ENCODE results near the gene DNASE1. TPM values are rescaled to one million over a fixed set of nuclear protein-coding genes. Genes with fewer than 3 reads are reported as not detected.

The DNASE1 gene
- total and polyA plus RNA-seq, 9 of the 15 experiments (the other 6 are each of a cell fraction or from before 2014, with no cell fraction given), result 0.53 to 10.1 (median 5.9) TPM

DNA sequence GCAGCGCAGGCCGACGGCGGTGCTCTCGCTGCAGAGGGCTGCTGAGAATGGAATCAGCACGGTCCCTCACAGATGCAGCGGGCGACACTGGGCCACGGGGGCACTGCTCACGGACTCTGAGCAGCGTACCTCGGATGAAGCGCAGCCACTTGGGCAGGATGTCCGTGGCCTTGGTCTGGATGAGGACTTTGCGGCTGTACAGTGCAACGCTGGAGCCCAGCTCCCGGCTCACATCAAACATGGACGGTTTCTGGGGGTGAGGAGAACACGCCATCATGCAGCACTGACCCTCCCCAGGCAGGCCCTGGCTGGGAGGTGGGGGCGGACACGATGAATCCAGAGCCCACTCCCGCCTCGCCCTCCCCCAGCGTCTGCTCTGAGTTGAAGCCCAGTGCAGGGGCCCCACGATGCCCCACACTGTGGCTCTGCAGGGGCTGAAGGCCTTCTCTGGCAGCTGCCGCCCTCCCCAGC, 18.1 kb downstream of the DNASE1 start:
- Histone ChIP-seq H3K9ac (ENCODE audit: insufficient read depth in 1 of 2, low read depth in 2 of 2, low read length in 2 of 2) (no peak overlapping the region), H4K20me1 (replicated peaks; ENCODE audit: control insufficient read depth, insufficient read depth, low read length) (peaks cover 2% of the 10 kb centered on the region; the same call in 1 of the 2 replicates), H3K36me3 (ENCODE audit: control insufficient read depth, insufficient read depth, low read length) (peaks cover 90% of the 10 kb centered on the region; the same call in 2 of the 3 replicates), H3K27ac (ENCODE audit: extremely low read depth, low read depth, low read length) (no peak overlapping the region), H3K27me3 (ENCODE audit: control insufficient read depth in 2 of 2, insufficient read depth in 2 of 2, low read length in 2 of 2) (no peaks in the 10 kb centered on the region), H3K4me1 (replicated peaks in 1 of 2; ENCODE audit: control insufficient read depth in 2 of 2, insufficient read depth in 2 of 2, low read length in 2 of 2) (peaks cover 0 to 6% of the 10 kb centered on the region in 2 experiments; a peak in 1 of 5 replicates), H3K9me3 (replicated peaks; ENCODE audit: control insufficient read depth, insufficient read depth, low read depth, low read length) (no peaks in the 10 kb centered on the region), H2AFZ (ENCODE audit: low read depth, low read length) (no peak overlapping the region), H3K79me2 (ENCODE audit: control insufficient read depth, insufficient read depth, low read length) (no peaks in the 10 kb centered on the region), H3K4me3 (no peak overlapping the region), H3K4me2 (ENCODE audit: insufficient read depth, low read length) (no peak overlapping the region), H3K9me1 (ENCODE audit: control insufficient read depth, insufficient read depth, low read length) (no peaks in the 10 kb centered on the region)
- CTCF ChIA-PET (ENCODE audit: low intra/inter-chr PET ratio), result no interaction called here
- WGBS (ENCODE audit: insufficient coverage, low coverage, missing lambda C conversion rate), result 94% methylated on average over 18 of the region's 26 CpGs
- no peak for ATAC-seq
- POLR2A ChIA-PET, result interaction anchor here (1.2 kb wide), 1 partner anchor 16 kb away, joined by 4 read pairs; no protein-coding TSS in a partner anchor
- in situ Hi-C loops (cut with MboI), result no loop called here
- no TSS peak for BruUV-seq (replicated peaks)
- no peak for DNase-seq (ENCODE audit: extremely low read depth in 1 of 4, low spot score in 3 of 4)
- no peak for FAIRE-seq
- TF ChIP-seq CHCHD3 (CRISPR knock-in tag; IDR thresholded peaks at IDR 0.05) (no peak), POLR2G (IDR thresholded peaks at IDR 0.05; ENCODE audit: low read depth, low read length) (peak; percentile 57; the same call in 1 of the 2 replicates), NFIX (CRISPR knock-in tag; IDR thresholded peaks at IDR 0.05; ENCODE audit: low read depth) (no peak), SAFB2 (IDR thresholded peaks at IDR 0.05; ENCODE audit: borderline replicate concordance, low read depth, low read length, severe bottlenecking) (no peak), RBM22 (IDR thresholded peaks at IDR 0.05; ENCODE audit: low read depth, low read length, poor library complexity, severe bottlenecking) (peak; percentile 81)
- intact Hi-C loops (cut with micrococcal nuclease), result no loop called here

DNA sequence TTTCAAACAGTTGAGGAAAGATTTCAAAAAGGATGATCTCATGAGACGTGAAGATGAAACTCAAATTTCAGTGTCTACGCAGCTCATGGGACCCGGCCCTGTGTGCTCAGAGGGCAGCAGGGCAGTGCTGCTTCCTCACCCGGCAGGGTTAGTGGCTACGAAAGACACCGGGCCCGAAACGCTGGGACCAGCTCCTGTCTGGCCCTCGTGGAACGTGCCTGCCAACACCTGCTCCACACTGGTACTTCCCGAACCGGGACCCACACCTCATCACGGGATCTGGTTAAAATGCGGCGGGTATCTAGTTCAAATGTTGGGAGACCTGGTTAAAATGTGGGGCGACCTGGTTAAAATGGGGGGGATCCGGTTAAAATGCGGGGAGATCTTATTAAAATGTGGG, 18.7 kb downstream of the DNASE1 start:
- 91% methylated on average over 13 of the region's 18 CpGs for WGBS (ENCODE audit: insufficient coverage, low coverage, missing lambda C conversion rate)
- DNase-seq (ENCODE audit: extremely low read depth in 1 of 4, low spot score in 3 of 4) (no peak), FAIRE-seq (no peak), ATAC-seq (no peak)
- no peaks in the 10 kb centered on the region for H3K27me3 ChIP-seq (ENCODE audit: control insufficient read depth in 2 of 2, insufficient read depth in 2 of 2, low read length in 2 of 2)
- no peaks in the 10 kb centered on the region for H3K9me3 ChIP-seq (replicated peaks; ENCODE audit: control insufficient read depth, insufficient read depth, low read depth, low read length)
- no peak overlapping the region for H3K27ac ChIP-seq (ENCODE audit: extremely low read depth, low read depth, low read length)
- H3K9ac ChIP-seq (ENCODE audit: insufficient read depth in 1 of 2, low read depth in 2 of 2, low read length in 2 of 2), result no peak overlapping the region
- no peak overlapping the region for H3K4me2 ChIP-seq (ENCODE audit: insufficient read depth, low read length)
- BruUV-seq (replicated peaks), result no TSS peak
- H3K4me3 ChIP-seq, result no peak overlapping the region
- H2AFZ ChIP-seq (ENCODE audit: low read depth, low read length), result no peak overlapping the region
- CTCF ChIA-PET (ENCODE audit: low intra/inter-chr PET ratio), result no interaction called here
- peaks cover 2% of the 10 kb centered on the region; the same call in 1 of the 2 replicates for H4K20me1 ChIP-seq (replicated peaks; ENCODE audit: control insufficient read depth, insufficient read depth, low read length)
- peak; percentile 41 for TF ChIP-seq POLR2G (IDR thresholded peaks at IDR 0.05; ENCODE audit: low read depth, low read length)
- TF ChIP-seq, protein P1, sequence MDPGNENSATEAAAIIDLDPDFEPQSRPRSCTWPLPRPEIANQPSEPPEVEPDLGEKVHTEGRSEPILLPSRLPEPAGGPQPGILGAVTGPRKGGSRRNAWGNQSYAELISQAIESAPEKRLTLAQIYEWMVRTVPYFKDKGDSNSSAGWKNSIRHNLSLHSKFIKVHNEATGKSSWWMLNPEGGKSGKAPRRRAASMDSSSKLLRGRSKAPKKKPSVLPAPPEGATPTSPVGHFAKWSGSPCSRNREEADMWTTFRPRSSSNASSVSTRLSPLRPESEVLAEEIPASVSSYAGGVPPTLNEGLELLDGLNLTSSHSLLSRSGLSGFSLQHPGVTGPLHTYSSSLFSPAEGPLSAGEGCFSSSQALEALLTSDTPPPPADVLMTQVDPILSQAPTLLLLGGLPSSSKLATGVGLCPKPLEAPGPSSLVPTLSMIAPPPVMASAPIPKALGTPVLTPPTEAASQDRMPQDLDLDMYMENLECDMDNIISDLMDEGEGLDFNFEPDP (CRISPR knock-in tag; IDR thresholded peaks at IDR 0.05), result no peak
- H3K79me2 ChIP-seq (ENCODE audit: control insufficient read depth, insufficient read depth, low read length), result no peaks in the 10 kb centered on the region
- H3K4me1 ChIP-seq (replicated peaks in 1 of 2; ENCODE audit: control insufficient read depth in 2 of 2, insufficient read depth in 2 of 2, low read length in 2 of 2), result peaks cover 0 to 6% of the 10 kb centered on the region in 2 experiments; a peak in 1 of 5 replicates
- no peaks in the 10 kb centered on the region for H3K9me1 ChIP-seq (ENCODE audit: control insufficient read depth, insufficient read depth, low read length)
- peaks cover 95% of the 10 kb centered on the region; the same call in 2 of the 3 replicates for H3K36me3 ChIP-seq (ENCODE audit: control insufficient read depth, insufficient read depth, low read length)
- POLR2A ChIA-PET, result no interaction called here
- in situ Hi-C loops (cut with MboI) (no loop called here), intact Hi-C loops (cut with micrococcal nuclease) (no loop called here)
